Prostate gland (tissue), 2 donors: ENCODE data around the gene ADGRD1. TPM values are rescaled to one million over a fixed set of nuclear protein-coding genes. Genes with fewer than 3 reads are reported as not detected.

Source experiments
- DNase-seq: peaks from one replicate; pipeline ENCODE4 v3.0.0-alpha.2; 2019; ENCODE audit warnings: low spot score
- H3K27ac ChIP-seq, 2 donors: fragments of 200-600 bp; sonication (generic); 2 replicates each; pipeline ENCODE4 v1.5.1; 2017 to 2019
- H3K27me3 ChIP-seq: fragments of 200-600 bp; sonication (generic); replicated peaks from 2 replicates; pipeline ENCODE4 v1.5.1; 2019; ENCODE audit not compliant: insufficient read depth
- H3K36me3 ChIP-seq, 2 donors: fragments of 200-600 bp; sonication (generic); 1 replicate in 1 of 2; 2 replicates in 1 of 2; pipeline versions ENCODE4 v1.5.1 to v1.8.1; 2017 to 2019
- H3K4me1 ChIP-seq: fragments of 200-600 bp; sonication (generic); replicated peaks from 2 replicates; pipeline ENCODE4 v1.5.1; 2019
- H3K4me3 ChIP-seq, 2 donors: fragments of 200-600 bp; sonication (generic); 2 replicates each; pipeline ENCODE4 v1.5.1; 2017 to 2019
- H3K9me3 ChIP-seq: fragments of 200-600 bp; sonication (generic); 2 replicates; pipeline ENCODE4 v1.5.1; 2017
- CTCF ChIP-seq, 4 experiments: fragments of 200-600 bp in 2 of 4; fragments of 450-650 bp in 2 of 4; sonication (generic) in 2 of 4; IDR thresholded peaks; 1 replicate in 3 of 4; 2 replicates in 1 of 4; pipeline ENCODE4 v1.5.1; 2016 to 2019; ENCODE audit warnings: antibody characterized with exemption in 4 of 4, mild to moderate bottlenecking in 2 of 4, moderate library complexity in 2 of 4
- POLR2A ChIP-seq: fragments of 450-650 bp; IDR thresholded peaks from one replicate; pipeline ENCODE4 v1.6.1; 2016; ENCODE audit warnings: antibody characterized with exemption, mild to moderate bottlenecking
- POLR2AphosphoS5 ChIP-seq: sonication (generic); formaldehyde crosslinking; IDR thresholded peaks from one replicate; pipeline ENCODE4 v1.6.1; 2017; ENCODE audit warnings: antibody characterized with exemption
- WGBS: methylation state at CpG from one replicate; pipeline ENCODE4 v1.1.5; 2018; 5-methylcytosine and 5-hydroxymethylcytosine counted together
- intact Hi-C: fragments of 100-400 bp; cut with DNase I; formaldehyde crosslinking; loops from one replicate; pipeline ENCODE4 v1.14.2; 2022
- total RNA-seq, 2 donors: library from RNA; depleted of rRNA; stranded (reverse); fragments of >200 nt; gene quantifications; one replicate each; pipeline ENCODE4 v1.1.0, GENCODE V29; 2016

The ADGRD1 gene
- total RNA-seq, 2 donors from 2014 or later = 4.3 to 20.9 TPM

- intact Hi-C loops = no loop called here
- no peak for DNase-seq
- TF ChIP-seq POLR2AphosphoS5 (no peak), POLR2A (no peak), CTCF (IDR thresholded peaks at IDR 0.05) (no peak)
- Histone ChIP-seq H3K27ac (no peak overlapping the region), H3K4me1 (no peaks in the 10 kb centered on the region), H3K9me3 (no peaks in the 10 kb centered on the region), H3K4me3 (no peak overlapping the region), H3K36me3 (no peaks in the 10 kb centered on the region), H3K27me3 (no peaks in the 10 kb centered on the region)
Measured at GRCh38 chr12:130911933-130912332, 41.8 kb upstream of the ADGRD1 start.

- TF ChIP-seq CTCF (IDR thresholded peaks at IDR 0.05) (peak; percentile 43 to 93 (median 76)), POLR2A (no peak)
- Histone ChIP-seq H3K36me3 (no peaks in the 10 kb centered on the region), H3K4me3 (no peak overlapping the region), H3K27me3 (no peaks in the 10 kb centered on the region), H3K9me3 (no peaks in the 10 kb centered on the region), H3K27ac (no peak overlapping the region), H3K4me1 (no peaks in the 10 kb centered on the region)
- intact Hi-C loops = loop anchor here (2.0 to 5.0 kb wide), 4 partner anchors 36 to 914 kb away; partner anchors contain the start of gene ADGRD1
- DNase-seq = no peak
- 6% methylated on average over 36 of the region's 37 CpGs for WGBS
Measured at GRCh38 chr12:130916241-130916911, 37.3 kb upstream of the ADGRD1 start.

- TF ChIP-seq POLR2A (no peak), POLR2AphosphoS5 (no peak), CTCF (IDR thresholded peaks at IDR 0.05) (no peak)
- Histone ChIP-seq H3K9me3 (no peaks in the 10 kb centered on the region), H3K36me3 (no peaks in the 10 kb centered on the region), H3K27me3 (no peaks in the 10 kb centered on the region), H3K4me1 (no peaks in the 10 kb centered on the region), H3K4me3 (no peak overlapping the region), H3K27ac (no peak overlapping the region)
- WGBS = 89% methylated on average over 13 of the region's 13 CpGs
- intact Hi-C loops = loop anchor here (2.0 to 5.0 kb wide), 4 partner anchors 35 to 913 kb away; partner anchors contain the start of gene ADGRD1
- DNase-seq = no peak
Measured at GRCh38 chr12:130917607-130918006, 36.1 kb upstream of the ADGRD1 start.

- no peaks in the 10 kb centered on the region for H3K27me3 ChIP-seq
- no peak for DNase-seq
- no peaks in the 10 kb centered on the region for H3K9me3 ChIP-seq
- 52% methylated on average over 1 of the region's 1 CpG for WGBS
- no peaks in the 10 kb centered on the region for H3K4me1 ChIP-seq
- no peak overlapping the region for H3K4me3 ChIP-seq
- no peak for TF ChIP-seq CTCF (IDR thresholded peaks at IDR 0.05)
- TF ChIP-seq POLR2AphosphoS5 = no peak
- TF ChIP-seq POLR2A = no peak
- intact Hi-C loops = loop anchor here (5.0 kb wide), 3 partner anchors 33 to 213 kb away; partner anchors contain the start of gene ADGRD1
- no peaks in the 10 kb centered on the region for H3K36me3 ChIP-seq
- no peak overlapping the region for H3K27ac ChIP-seq
Measured at GRCh38 chr12:130919086-130919485, 34.6 kb upstream of the ADGRD1 start.

GRCh38 chr12:130920119-130920703 is 33.5 kb upstream of the ADGRD1 start:
- Histone ChIP-seq H3K27me3 (no peaks in the 10 kb centered on the region), H3K4me1 (no peaks in the 10 kb centered on the region), H3K27ac (no peak overlapping the region), H3K9me3 (no peaks in the 10 kb centered on the region), H3K36me3 (no peaks in the 10 kb centered on the region), H3K4me3 (no peak overlapping the region)
- WGBS = 86% methylated on average over 15 of the region's 15 CpGs
- DNase-seq = no peak
- intact Hi-C loops = no loop called here
- TF ChIP-seq POLR2AphosphoS5 (no peak), POLR2A (no peak), CTCF (IDR thresholded peaks at IDR 0.05) (no peak)
